GM18498 (cell line): ENCODE results near the gene ZNF766.
A peak's percentile ranks its signal among the peaks of the same experiment; 100 is the strongest.
"Not testable (repeated sequence)": the region's sequence is repeated elsewhere in the genome, so short reads cannot be mapped to it uniquely, and the experiment has no call there.

ENCODE experiments used
- ATAC-seq: cut with Tn5 transposase; IDR thresholded peaks from one replicate; pipeline ENCODE4 v1.9.1; 2021; ENCODE audit warnings: mild to moderate bottlenecking, moderate library complexity; ENCODE audit not compliant: unreplicated experiment

Gene ZNF766

GRCh38 chr19:52274191-52274590 is 4.8 kb downstream of the ZNF766 start:
- no peak for ATAC-seq

- ATAC-seq = no peak
Measured at GRCh38 chr19:52275988-52276387, 6.6 kb downstream of the ZNF766 start.

GRCh38 chr19:52277471-52277870 is 8.1 kb downstream of the ZNF766 start:
- ATAC-seq = no peak

GRCh38 chr19:52286256-52286655 is 16.9 kb downstream of the ZNF766 start:
- no peak for ATAC-seq

- ATAC-seq = no peak
Measured at GRCh38 chr19:52291781-52292180, 22.4 kb downstream of the ZNF766 start.

- not testable (repeated sequence) for ATAC-seq
Measured at GRCh38 chr19:52292946-52293345, 23.6 kb downstream of the ZNF766 start.

- ATAC-seq = no peak
Measured at GRCh38 chr19:52296400-52296772, 27.0 kb downstream of the ZNF766 start.

GRCh38 chr19:52296773-52297600 is 27.6 kb downstream of the ZNF766 start, which contains the start of gene ZNF480:
Gene ZNF480 (plus strand): TSS chr19:52297169. CDS start chr19:52300413, 3,244 bp downstream.
- ATAC-seq = peak; percentile 63

GRCh38 chr19:52297601-52298364 is 28.4 kb downstream of the ZNF766 start:
- ATAC-seq = peak; percentile 13

- ATAC-seq = no peak
Measured at GRCh38 chr19:52307275-52307674, 37.9 kb downstream of the ZNF766 start.

GRCh38 chr19:52322429-52322828 is 53.0 kb downstream of the ZNF766 start:
- ATAC-seq = no peak

- no peak for ATAC-seq
Measured at GRCh38 chr19:52331757-52332156, 62.4 kb downstream of the ZNF766 start.

- peak; percentile 34 for ATAC-seq
Measured at GRCh38 chr19:52335768-52336116, 66.4 kb downstream of the ZNF766 start.

GRCh38 chr19:52336117-52336790 is 66.9 kb downstream of the ZNF766 start, which contains the start of gene ZNF610:
Gene ZNF610 (plus strand): TSS chr19:52336243. CDS start chr19:52349173, 12,930 bp downstream.
- peak; percentile 76 for ATAC-seq

GRCh38 chr19:52336791-52337381 is 67.5 kb downstream of the ZNF766 start:
- no peak for ATAC-seq

GRCh38 chr19:52339022-52339421 is 69.6 kb downstream of the ZNF766 start:
- ATAC-seq = not testable (repeated sequence)

GRCh38 chr19:52343548-52343947 is 74.2 kb downstream of the ZNF766 start:
- no peak for ATAC-seq

- ATAC-seq = no peak
Measured at GRCh38 chr19:52345162-52345561, 75.8 kb downstream of the ZNF766 start.
